ENCODE results near the gene TSGA10IP. TPM values are rescaled to one million over a fixed set of nuclear protein-coding genes. Genes with fewer than 3 reads are reported as not detected.

Gene TSGA10IP
- polyA plus RNA-seq, 1 experiment: not detected

- POLR2A ChIA-PET: interaction anchor here (0.6 kb wide), 3 partner anchors 134 to 279 kb away, joined by 3 to 4 read pairs (median 3); no protein-coding TSS in a partner anchor
- TF ChIP-seq CTCF (IDR thresholded peaks at IDR 0.05; ENCODE audit: low read depth, low read length): no peak
Observed at GRCh38 chr11:66008468-66009101, 63.3 kb downstream of the TSGA10IP start.

More at GRCh38 chr11:66008468-66009101, 63.3 kb downstream of the TSGA10IP start:
- CTCF ChIA-PET: interaction anchor here (1.0 to 2.0 kb wide), 3 partner anchors 14 to 124 kb away, joined by 3 to 9 read pairs (median 6); no protein-coding TSS in a partner anchor
- Histone ChIP-seq H3K27me3 (ENCODE audit: control insufficient read depth, insufficient read depth, low read length) (peaks cover 3% of the 10 kb centered on the region), H3K9me3 (ENCODE audit: control insufficient read depth, insufficient read depth, low read length) (no peaks in the 10 kb centered on the region; the same call in 1 of the 2 replicates), H3K4me3 (ENCODE audit: low read depth, low read length) (no peak overlapping the region), H3K27ac (ENCODE audit: low read depth, low read length) (no peak overlapping the region)
- DNase-seq (ENCODE audit: low read depth, low spot score): no peak

Other genes with a start within 250 kb of the TSGA10IP start
- 22.6 and 26.1 TPM in 2 replicates for gene KAT5, start 233.2 kb upstream of the TSGA10IP start, polyA plus RNA-seq (2011; rRNA removed)
- 14.2 and 20.8 TPM in 2 replicates for gene RNASEH2C, start 224.7 kb upstream of the TSGA10IP start, polyA plus RNA-seq (2011; rRNA removed)
- 2.6 and 3.3 TPM in 2 replicates for gene AP5B1, start 164.5 kb upstream of the TSGA10IP start, polyA plus RNA-seq (2011; rRNA removed)
- gene OVOL1, start 158.4 kb upstream of the TSGA10IP start, polyA plus RNA-seq (2011; rRNA removed): not detected in 2 replicates
- gene SNX32, start 111.5 kb upstream of the TSGA10IP start, polyA plus RNA-seq (2011; rRNA removed): 0.30 and 0.57 TPM in 2 replicates
- gene CFL1, start 87.3 kb upstream of the TSGA10IP start, polyA plus RNA-seq (2011; rRNA removed): 1,553 and 1,822 TPM in 2 replicates
- gene MUS81, start 85.0 kb upstream of the TSGA10IP start, polyA plus RNA-seq (2011; rRNA removed): 23.8 and 27.5 TPM in 2 replicates
- gene EFEMP2, start 72.7 kb upstream of the TSGA10IP start, polyA plus RNA-seq (2011; rRNA removed): 190 and 279 TPM in 2 replicates
- gene CTSW, start 65.6 kb upstream of the TSGA10IP start, polyA plus RNA-seq (2011; rRNA removed): not detected in 2 replicates
- 126 and 160 TPM in 2 replicates for gene FIBP, start 57.0 kb upstream of the TSGA10IP start, polyA plus RNA-seq (2011; rRNA removed)
- gene CCDC85B, start 54.8 kb upstream of the TSGA10IP start, polyA plus RNA-seq (2011; rRNA removed): 13.1 and 20.2 TPM in 2 replicates
- 7.9 and 16.1 TPM in 2 replicates for gene FOSL1, start 45.1 kb upstream of the TSGA10IP start, polyA plus RNA-seq (2011; rRNA removed)
- gene C11orf68, start 26.4 kb upstream of the TSGA10IP start, polyA plus RNA-seq (2011; rRNA removed): 32.9 and 52.2 TPM in 2 replicates
- 96.9 and 130 TPM in 2 replicates for gene DRAP1, start 26.1 kb upstream of the TSGA10IP start, polyA plus RNA-seq (2011; rRNA removed)
- 14.3 and 15.7 TPM in 2 replicates for gene SART1, start 16.3 kb downstream of the TSGA10IP start, polyA plus RNA-seq (2011; rRNA removed)
- 23.9 and 24.0 TPM in 2 replicates for gene EIF1AD, start 56.7 kb downstream of the TSGA10IP start, polyA plus RNA-seq (2011; rRNA removed)
- gene BANF1, start 57.0 kb downstream of the TSGA10IP start, polyA plus RNA-seq (2011; rRNA removed): 225 and 227 TPM in 2 replicates
- 0.69 and 1.0 TPM in 2 replicates for gene CST6, start 66.5 kb downstream of the TSGA10IP start, polyA plus RNA-seq (2011; rRNA removed)
- gene CATSPER1, start 81.0 kb downstream of the TSGA10IP start, polyA plus RNA-seq (2011; rRNA removed): 0.25 and 0.40 TPM in 2 replicates
- 0.09 and 0.11 TPM in 2 replicates for gene GAL3ST3, start 103.7 kb downstream of the TSGA10IP start, polyA plus RNA-seq (2011; rRNA removed)
- gene SF3B2, start 106.9 kb downstream of the TSGA10IP start, polyA plus RNA-seq (2011; rRNA removed): 88.2 and 97.1 TPM in 2 replicates
- gene PACS1, start 124.8 kb downstream of the TSGA10IP start, polyA plus RNA-seq (2011; rRNA removed): 27.1 and 32.5 TPM in 2 replicates